ENCODE results near the gene KIF20B. TPM values are rescaled to one million over a fixed set of nuclear protein-coding genes. Genes with fewer than 3 reads are reported as not detected.

Gene KIF20B
- total and polyA plus RNA-seq, 2 of the 13 experiments (the other 11 are each of a cell fraction or from before 2014, with no cell fraction given): 3.5 to 38.6 TPM

- no peak for TF ChIP-seq SATB2 (CRISPR knock-in tag; IDR thresholded peaks at IDR 0.05)
- TF ChIP-seq ZSCAN29 (CRISPR knock-in tag; conservative IDR thresholded peaks at IDR 0.05): no peak
- TF ChIP-seq ZNF615 (CRISPR knock-in tag; IDR thresholded peaks at IDR 0.05; ENCODE audit: borderline replicate concordance): no peak
- TF ChIP-seq KLF13 (CRISPR knock-in tag; IDR thresholded peaks at IDR 0.05): no peak
- 0 out of 2 replicates have a peak, but pooled peaks have one; percentile 77 for TF ChIP-seq FOXJ3 (CRISPR knock-in tag; IDR thresholded peaks at IDR 0.05; ENCODE audit: borderline replicate concordance)
- no peak for TF ChIP-seq ATF1 (CRISPR knock-in tag; IDR thresholded peaks at IDR 0.05)
- no peak for TF ChIP-seq ZNF431 (CRISPR knock-in tag; IDR thresholded peaks at IDR 0.05; ENCODE audit: borderline replicate concordance, low read depth)
- TF ChIP-seq MED8 (CRISPR knock-in tag; IDR thresholded peaks at IDR 0.05; ENCODE audit: insufficient replicate concordance): no peak
- TF ChIP-seq GRHL1 (CRISPR knock-in tag; conservative IDR thresholded peaks at IDR 0.05): no peak
- no peak for TF ChIP-seq KDM2A (CRISPR knock-in tag; IDR thresholded peaks at IDR 0.05; ENCODE audit: borderline replicate concordance, low read depth)
- no peak for TF ChIP-seq ZNF569 (CRISPR knock-in tag; IDR thresholded peaks at IDR 0.05; ENCODE audit: borderline replicate concordance)
- no peak for TF ChIP-seq JUND (CRISPR knock-in tag; IDR thresholded peaks at IDR 0.05)
- TF ChIP-seq DMTF1 (CRISPR knock-in tag; IDR thresholded peaks at IDR 0.05): no peak
- TF ChIP-seq SPEN (CRISPR knock-in tag; IDR thresholded peaks at IDR 0.05; ENCODE audit: low read depth): no peak
- no peak for TF ChIP-seq STAT5B (CRISPR knock-in tag; IDR thresholded peaks at IDR 0.05)
Observed at GRCh38 chr10:89814278-89814677, 112.9 kb downstream of the KIF20B start (continued).
